ENCODE measurements around the gene C19orf53. TPM values are rescaled to one million over a fixed set of nuclear protein-coding genes. Genes with fewer than 3 reads are reported as not detected.

Gene C19orf53
- total and polyA plus RNA-seq, 2 of the 13 experiments (the other 11 are each of a cell fraction or from before 2014, with no cell fraction given): 129 to 130 TPM

DNA sequence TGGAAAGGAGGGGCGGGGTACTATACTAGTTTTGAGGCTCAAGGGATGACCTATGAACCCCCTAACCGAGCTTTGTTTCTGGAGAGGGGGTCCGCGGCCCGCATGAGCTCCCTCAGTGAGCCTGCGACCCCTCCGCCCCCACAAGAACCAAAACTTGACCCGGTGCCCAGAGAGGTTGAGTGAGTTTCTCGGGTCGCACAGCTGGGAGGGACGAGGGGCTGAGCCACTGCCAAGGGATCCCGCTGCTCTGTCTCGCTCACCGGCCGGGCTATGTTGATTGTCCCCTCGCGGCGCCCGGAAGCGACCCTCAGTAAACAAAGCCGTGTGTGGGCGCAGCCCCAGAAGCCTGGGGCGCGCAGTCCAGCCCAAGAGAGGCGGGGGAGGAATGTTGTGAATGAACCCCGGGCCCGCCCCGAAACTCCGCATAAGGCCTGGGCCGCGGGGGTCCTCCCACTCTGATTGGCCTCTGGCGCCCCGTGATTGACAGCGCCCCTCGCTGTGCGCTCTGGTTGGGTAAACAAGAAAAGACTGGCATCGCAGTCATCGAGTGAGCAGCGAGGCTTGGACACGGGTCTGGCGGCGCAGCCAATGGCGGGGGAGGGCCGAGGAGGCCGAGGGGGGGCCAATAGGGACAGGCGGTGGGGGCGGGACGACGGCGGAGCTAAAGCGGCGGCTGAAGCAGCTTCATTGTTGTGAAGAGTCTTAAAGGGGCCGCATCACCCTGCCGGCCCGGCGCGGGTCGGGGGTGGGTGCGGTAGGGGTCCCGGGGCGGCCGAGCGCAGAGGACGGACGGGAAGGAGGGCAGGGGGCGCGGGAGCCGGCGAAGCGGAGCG is 20.7 kb downstream of the C19orf53 start, which contains the start of gene ZSWIM4 (continued):
- TF ChIP-seq PRDM15 (CRISPR knock-in tag; IDR thresholded peaks at IDR 0.05) (no peak), PCBP2 (optimal IDR thresholded peaks at IDR 0.05; ENCODE audit: low read depth, low read length, poor library complexity, severe bottlenecking) (no peak), NFE2 (CRISPR knock-in tag; IDR thresholded peaks at IDR 0.05) (no peak), PRPF4 (IDR thresholded peaks at IDR 0.05; ENCODE audit: low read depth, low read length, poor library complexity, severe bottlenecking) (no peak), SUZ12 (IDR thresholded peaks at IDR 0.05; ENCODE audit: low read depth, low read length) (no peak), SMAD9 (CRISPR knock-in tag; IDR thresholded peaks at IDR 0.05) (no peak), ZNF577 (CRISPR knock-in tag; IDR thresholded peaks at IDR 0.05; ENCODE audit: borderline replicate concordance, low read depth) (no peak), ZNF607 (CRISPR knock-in tag; IDR thresholded peaks at IDR 0.05; ENCODE audit: borderline replicate concordance) (0 out of 2 replicates have a peak, but pooled peaks have one; percentile 26), KAT2B (IDR thresholded peaks at IDR 0.05; ENCODE audit: borderline replicate concordance, low read depth, low read length) (no peak), RBM22 (optimal IDR thresholded peaks at IDR 0.05; ENCODE audit: low read length) (no peak), ZNF766 (CRISPR knock-in tag; IDR thresholded peaks at IDR 0.05; ENCODE audit: borderline replicate concordance) (no peak), NR2F6 (IDR thresholded peaks at IDR 0.05) (0 out of 2 replicates have a peak, but pooled peaks have one; percentile 13), NR2F6 (CRISPR knock-in tag; IDR thresholded peaks at IDR 0.05) (peak; percentile 9; the same call in 1 of the 2 replicates), RBFOX2 (IDR thresholded peaks at IDR 0.05; ENCODE audit: low read depth, low read length) (peak; percentile 73), ZNF569 (CRISPR knock-in tag; IDR thresholded peaks at IDR 0.05; ENCODE audit: borderline replicate concordance) (no peak), ATF1 (CRISPR knock-in tag; IDR thresholded peaks at IDR 0.05) (peak; percentile 63), EHMT2 (IDR thresholded peaks at IDR 0.05; ENCODE audit: borderline replicate concordance, low read depth, low read length) (no peak), LCORL (IDR thresholded peaks at IDR 0.05) (no peak), LCORL (CRISPR knock-in tag; IDR thresholded peaks at IDR 0.05) (peak; percentile 85), KDM5A (IDR thresholded peaks at IDR 0.05; ENCODE audit: borderline replicate concordance, low read length) (peak; percentile 39; the same call in 1 of the 2 replicates)
- TF ChIP-seq, protein P1, sequence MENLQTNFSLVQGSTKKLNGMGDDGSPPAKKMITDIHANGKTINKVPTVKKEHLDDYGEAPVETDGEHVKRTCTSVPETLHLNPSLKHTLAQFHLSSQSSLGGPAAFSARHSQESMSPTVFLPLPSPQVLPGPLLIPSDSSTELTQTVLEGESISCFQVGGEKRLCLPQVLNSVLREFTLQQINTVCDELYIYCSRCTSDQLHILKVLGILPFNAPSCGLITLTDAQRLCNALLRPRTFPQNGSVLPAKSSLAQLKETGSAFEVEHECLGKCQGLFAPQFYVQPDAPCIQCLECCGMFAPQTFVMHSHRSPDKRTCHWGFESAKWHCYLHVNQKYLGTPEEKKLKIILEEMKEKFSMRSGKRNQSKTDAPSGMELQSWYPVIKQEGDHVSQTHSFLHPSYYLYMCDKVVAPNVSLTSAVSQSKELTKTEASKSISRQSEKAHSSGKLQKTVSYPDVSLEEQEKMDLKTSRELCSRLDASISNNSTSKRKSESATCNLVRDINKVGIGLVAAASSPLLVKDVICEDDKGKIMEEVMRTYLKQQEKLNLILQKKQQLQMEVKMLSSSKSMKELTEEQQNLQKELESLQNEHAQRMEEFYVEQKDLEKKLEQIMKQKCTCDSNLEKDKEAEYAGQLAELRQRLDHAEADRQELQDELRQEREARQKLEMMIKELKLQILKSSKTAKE (CRISPR knock-in tag; IDR thresholded peaks at IDR 0.05; ENCODE audit: borderline replicate concordance): no peak

Measured in HepG2 (cell line).